ENCODE results near the gene MN1. TPM values are rescaled to one million over a fixed set of nuclear protein-coding genes. Genes with fewer than 3 reads are reported as not detected.

MN1 gene
- total and polyA plus RNA-seq, 8 donors: 0.50 to 6.4 (median 2.8) TPM

DNA sequence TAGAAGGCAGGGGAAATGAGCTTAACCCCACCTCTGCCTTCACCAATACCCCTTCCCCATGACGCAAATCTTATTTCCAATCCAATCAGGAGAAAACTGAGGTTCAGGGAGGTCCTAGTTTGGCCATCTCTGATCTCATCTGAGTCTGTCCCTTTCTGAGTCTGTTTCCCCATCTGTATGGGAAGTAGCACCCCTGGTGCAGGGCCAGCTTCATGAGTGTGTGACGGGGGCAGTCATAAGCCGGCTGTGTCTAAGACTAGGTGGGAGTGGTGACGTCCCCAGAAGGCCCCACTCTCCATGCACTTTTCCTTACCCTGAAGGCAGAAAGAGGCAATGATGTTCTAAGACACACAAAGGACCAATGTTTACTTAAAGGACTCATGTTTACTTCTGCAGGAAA, 72.3 kb downstream of the MN1 start:
- no peak overlapping the region for H3K4me3 ChIP-seq
- no peaks in the 10 kb centered on the region for H3K27me3 ChIP-seq
- intact Hi-C loops (cut with DNase I; ENCODE audit: low total_unique reads): no loop called here
- H3K4me1 ChIP-seq: peaks cover 4 to 17% (median 13%) of the 10 kb centered on the region in 4 donors
- DNase-seq: no peak
- no peak overlapping the region for H3K27ac ChIP-seq
- H3K36me3 ChIP-seq: no peaks in the 10 kb centered on the region
- WGBS, 5 donors: 78 to 97% (median 87%) methylated on average over 4 of the region's 4 CpGs
- TF ChIP-seq, protein P1, sequence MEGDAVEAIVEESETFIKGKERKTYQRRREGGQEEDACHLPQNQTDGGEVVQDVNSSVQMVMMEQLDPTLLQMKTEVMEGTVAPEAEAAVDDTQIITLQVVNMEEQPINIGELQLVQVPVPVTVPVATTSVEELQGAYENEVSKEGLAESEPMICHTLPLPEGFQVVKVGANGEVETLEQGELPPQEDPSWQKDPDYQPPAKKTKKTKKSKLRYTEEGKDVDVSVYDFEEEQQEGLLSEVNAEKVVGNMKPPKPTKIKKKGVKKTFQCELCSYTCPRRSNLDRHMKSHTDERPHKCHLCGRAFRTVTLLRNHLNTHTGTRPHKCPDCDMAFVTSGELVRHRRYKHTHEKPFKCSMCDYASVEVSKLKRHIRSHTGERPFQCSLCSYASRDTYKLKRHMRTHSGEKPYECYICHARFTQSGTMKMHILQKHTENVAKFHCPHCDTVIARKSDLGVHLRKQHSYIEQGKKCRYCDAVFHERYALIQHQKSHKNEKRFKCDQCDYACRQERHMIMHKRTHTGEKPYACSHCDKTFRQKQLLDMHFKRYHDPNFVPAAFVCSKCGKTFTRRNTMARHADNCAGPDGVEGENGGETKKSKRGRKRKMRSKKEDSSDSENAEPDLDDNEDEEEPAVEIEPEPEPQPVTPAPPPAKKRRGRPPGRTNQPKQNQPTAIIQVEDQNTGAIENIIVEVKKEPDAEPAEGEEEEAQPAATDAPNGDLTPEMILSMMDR (IDR thresholded peaks at IDR 0.05): no peak
- TF ChIP-seq POLR2A (IDR thresholded peaks at IDR 0.05) (no peak), EP300 (IDR thresholded peaks at IDR 0.05) (no peak), POLR2AphosphoS5 (IDR thresholded peaks at IDR 0.05) (no peak)
- H3K9me3 ChIP-seq: no peaks in the 10 kb centered on the region

DNA sequence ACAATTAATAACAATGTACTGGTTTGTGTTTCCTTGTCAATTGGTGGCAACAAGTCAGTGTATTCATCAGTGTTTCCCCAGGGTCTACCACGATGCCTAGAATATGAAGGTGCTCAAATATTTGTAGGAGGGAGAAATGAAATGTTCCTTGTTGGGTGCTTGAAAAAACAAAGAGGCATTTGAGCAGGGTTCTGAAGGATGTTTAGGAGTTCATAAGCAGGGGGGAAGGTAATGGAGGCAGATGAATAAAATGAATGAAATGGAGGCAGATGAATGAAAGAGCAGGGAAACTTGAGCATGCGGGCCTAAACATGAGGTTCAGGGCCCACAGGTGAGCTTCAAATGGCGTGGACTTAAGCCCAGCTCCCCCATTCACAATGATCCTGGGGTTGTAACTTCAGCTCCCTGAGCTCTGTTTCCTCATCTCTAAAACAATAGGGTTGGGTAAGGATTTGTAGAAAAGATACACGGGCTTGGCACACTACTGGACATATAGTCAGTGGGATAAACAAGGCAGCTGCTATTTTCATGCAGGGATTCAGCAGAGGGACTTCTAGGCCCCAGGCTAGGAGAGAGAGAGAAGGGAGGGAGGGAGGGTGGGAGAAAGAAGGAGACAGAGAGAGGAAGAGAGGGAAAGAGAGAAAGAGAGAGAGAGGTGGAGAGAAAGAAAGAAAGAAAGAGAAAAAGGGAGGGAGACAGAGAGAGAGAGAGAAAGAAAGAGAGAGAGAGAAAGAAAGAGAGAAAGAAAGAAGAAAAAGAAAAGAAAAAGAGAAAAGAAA, 73.7 kb downstream of the MN1 start:
- 72 to 84% (median 80%) methylated on average over 4 of the region's 4 CpGs for WGBS, 5 donors
- TF ChIP-seq, protein P1 (IDR thresholded peaks at IDR 0.05): no peak
- TF ChIP-seq EP300 (IDR thresholded peaks at IDR 0.05) (no peak), POLR2AphosphoS5 (IDR thresholded peaks at IDR 0.05) (no peak)
- Histone ChIP-seq H3K4me1 (peaks cover 4 to 17% (median 13%) of the 10 kb centered on the region in 4 donors), H3K36me3 (no peaks in the 10 kb centered on the region), H3K9me3 (no peaks in the 10 kb centered on the region), H3K4me3 (no peak overlapping the region), H3K27ac (peak overlapping the region in 3 of 5 donors; percentile 59 to 66 (median 61)), H3K27me3 (no peaks in the 10 kb centered on the region)
- intact Hi-C loops (cut with DNase I; ENCODE audit: low total_unique reads): no loop called here
- no peak for DNase-seq

DNA sequence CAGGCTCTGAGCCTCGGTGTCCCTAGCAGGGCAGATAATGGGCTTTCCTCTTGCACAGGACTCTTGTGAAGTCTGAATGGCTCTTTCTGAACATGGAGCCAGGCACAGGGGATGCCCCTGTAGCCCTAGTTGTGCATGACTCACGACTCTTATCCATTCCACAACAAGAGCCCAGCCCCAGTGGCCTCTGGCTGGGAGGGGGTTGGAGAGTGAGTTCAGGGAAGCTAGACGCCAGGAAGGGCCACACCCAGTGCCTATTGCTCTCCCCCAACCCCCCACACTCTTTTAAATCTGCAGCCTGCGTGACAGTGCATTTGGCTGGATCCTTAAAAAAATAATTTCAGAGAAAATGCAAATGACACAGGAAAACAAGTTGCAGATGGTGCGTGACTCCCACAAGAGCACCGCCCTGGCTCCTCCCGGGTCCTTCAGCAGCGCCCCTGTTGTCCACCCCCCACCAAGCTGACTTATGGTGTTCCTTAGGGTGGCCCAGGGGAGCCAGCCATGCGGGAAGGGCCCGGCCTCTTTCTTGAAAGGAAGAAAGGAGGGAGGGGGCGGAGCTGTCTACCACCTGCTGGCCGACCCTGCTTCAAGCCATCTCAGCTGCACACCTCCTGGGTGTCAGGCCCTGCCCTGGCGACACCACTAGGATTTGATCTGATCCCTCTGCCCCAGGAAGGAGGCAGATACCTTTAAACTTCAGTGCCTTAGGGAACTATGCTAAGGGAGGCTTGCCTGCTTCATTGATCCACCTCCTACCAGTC, 74.7 kb downstream of the MN1 start:
- peaks cover 4 to 17% (median 13%) of the 10 kb centered on the region in 4 donors for H3K4me1 ChIP-seq
- peak; percentile 56 to 92 for DNase-seq
- H3K36me3 ChIP-seq: no peaks in the 10 kb centered on the region
- 23 to 42% (median 25%) methylated on average over 12 to 13 of the region's 13 CpGs for WGBS, 5 donors
- intact Hi-C loops (cut with DNase I; ENCODE audit: low total_unique reads): no loop called here
- TF ChIP-seq POLR2A (IDR thresholded peaks at IDR 0.05) (no peak), POLR2AphosphoS5 (IDR thresholded peaks at IDR 0.05) (peak in 1 of 3 donors; percentile 38)
- TF ChIP-seq, protein P1 (IDR thresholded peaks at IDR 0.05): no peak
- H3K27ac ChIP-seq: peak overlapping the region in 4 of 5 donors; percentile 42 to 66 (median 60)
- H3K27me3 ChIP-seq: no peaks in the 10 kb centered on the region
- no peaks in the 10 kb centered on the region for H3K9me3 ChIP-seq
- H3K4me3 ChIP-seq: no peak overlapping the region

DNA sequence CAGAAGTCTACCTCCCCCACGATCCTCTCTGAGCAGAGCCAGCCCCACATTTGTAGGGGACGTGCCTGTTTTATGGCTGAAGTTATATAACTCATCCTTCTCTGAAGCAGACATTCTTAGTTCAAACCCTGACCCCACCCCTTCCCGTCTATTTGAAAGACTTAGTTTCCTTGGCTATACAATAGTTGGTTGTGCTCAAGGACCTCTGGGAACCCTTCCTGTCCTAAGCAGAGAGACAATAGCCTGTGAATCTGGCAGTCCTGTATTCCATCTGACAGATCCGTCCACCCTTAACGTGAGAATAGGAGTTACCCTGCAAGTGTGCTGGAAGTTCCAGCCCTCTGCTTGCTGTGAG, 75.2 kb downstream of the MN1 start:
- TF ChIP-seq POLR2A (IDR thresholded peaks at IDR 0.05) (no peak), POLR2AphosphoS5 (IDR thresholded peaks at IDR 0.05) (no peak), EP300 (IDR thresholded peaks at IDR 0.05) (no peak)
- TF ChIP-seq, protein P1 (IDR thresholded peaks at IDR 0.05): no peak
- H3K27me3 ChIP-seq: no peaks in the 10 kb centered on the region
- 24 to 57% (median 41%) methylated on average over 5 of the region's 5 CpGs for WGBS, 5 donors

More for the DNA sequence above, 75.2 kb downstream of the MN1 start:
- intact Hi-C loops (cut with DNase I; ENCODE audit: low total_unique reads): no loop called here
- Histone ChIP-seq H3K4me3 (no peak overlapping the region), H3K4me1 (peaks cover 4 to 17% (median 13%) of the 10 kb centered on the region in 4 donors), H3K27ac (peak overlapping the region in 4 of 5 donors; percentile 42 to 66 (median 60)), H3K9me3 (no peaks in the 10 kb centered on the region), H3K36me3 (no peaks in the 10 kb centered on the region)
- DNase-seq: no peak
